ENCODE measurements around the gene PKN2. TPM values are rescaled to one million over a fixed set of nuclear protein-coding genes. Genes with fewer than 3 reads are reported as not detected.

PKN2 gene
- total RNA-seq, 3 donors from 2014 or later = 47.0 to 75.5 (median 60.3) TPM

GRCh38 chr1:88722492-88722891, 38.4 kb downstream of the PKN2 start:
- intact Hi-C loops (cut with DNase I; ENCODE audit: low total_unique reads) = no loop called here
- no peaks in the 10 kb centered on the region for H3K9me3 ChIP-seq
- H3K36me3 ChIP-seq = no peaks in the 10 kb centered on the region
- H3K27ac ChIP-seq = no peak overlapping the region
- H3K4me3 ChIP-seq = no peak overlapping the region
- TF ChIP-seq POLR2AphosphoS5 (IDR thresholded peaks at IDR 0.05) (no peak), POLR2A (IDR thresholded peaks at IDR 0.05) (no peak), CTCF (IDR thresholded peaks at IDR 0.05) (no peak)
- no peaks in the 10 kb centered on the region for H3K27me3 ChIP-seq
- H3K4me1 ChIP-seq = no peaks in the 10 kb centered on the region
- no peak for DNase-seq (ENCODE audit: low spot score in 2 of 2)

GRCh38 chr1:88726697-88727096, 42.6 kb downstream of the PKN2 start:
- no peak for DNase-seq (ENCODE audit: low spot score in 2 of 2)
- Histone ChIP-seq H3K4me1 (no peaks in the 10 kb centered on the region), H3K36me3 (no peaks in the 10 kb centered on the region), H3K9me3 (no peaks in the 10 kb centered on the region), H3K27ac (no peak overlapping the region), H3K27me3 (no peaks in the 10 kb centered on the region), H3K4me3 (no peak overlapping the region)
- intact Hi-C loops (cut with DNase I; ENCODE audit: low total_unique reads) = no loop called here
- TF ChIP-seq POLR2AphosphoS5 (IDR thresholded peaks at IDR 0.05) (no peak), CTCF (IDR thresholded peaks at IDR 0.05) (no peak), POLR2A (IDR thresholded peaks at IDR 0.05) (no peak)

- H3K27ac ChIP-seq = no peak overlapping the region
- intact Hi-C loops (cut with DNase I; ENCODE audit: low total_unique reads) = no loop called here
These were observed 43.1 kb downstream of the PKN2 start for GRCh38 chr1:88727205-88727604.

GRCh38 chr1:88729297-88729696, 45.2 kb downstream of the PKN2 start:
- TF ChIP-seq CTCF (IDR thresholded peaks at IDR 0.05) = no peak
- no peak for TF ChIP-seq POLR2A (IDR thresholded peaks at IDR 0.05)
- TF ChIP-seq POLR2AphosphoS5 (IDR thresholded peaks at IDR 0.05) = no peak
- H3K36me3 ChIP-seq = no peaks in the 10 kb centered on the region
- no peak for DNase-seq (ENCODE audit: low spot score in 2 of 2)
- intact Hi-C loops (cut with DNase I; ENCODE audit: low total_unique reads) = no loop called here
- no peaks in the 10 kb centered on the region for H3K9me3 ChIP-seq
- no peak overlapping the region for H3K4me3 ChIP-seq
- no peaks in the 10 kb centered on the region for H3K4me1 ChIP-seq
- H3K27ac ChIP-seq = no peak overlapping the region
- H3K27me3 ChIP-seq = no peaks in the 10 kb centered on the region

More at GRCh38 chr1:88727205-88727604, 43.1 kb downstream of the PKN2 start:
- H3K9me3 ChIP-seq = no peaks in the 10 kb centered on the region
- TF ChIP-seq POLR2AphosphoS5 (IDR thresholded peaks at IDR 0.05) (no peak), POLR2A (IDR thresholded peaks at IDR 0.05) (no peak), CTCF (IDR thresholded peaks at IDR 0.05) (no peak)
- no peaks in the 10 kb centered on the region for H3K4me1 ChIP-seq
- no peaks in the 10 kb centered on the region for H3K36me3 ChIP-seq
- H3K27me3 ChIP-seq = no peaks in the 10 kb centered on the region
- DNase-seq (ENCODE audit: low spot score in 2 of 2) = no peak
- no peak overlapping the region for H3K4me3 ChIP-seq

- DNase-seq (ENCODE audit: low spot score in 2 of 2) = no peak
- H3K36me3 ChIP-seq = no peaks in the 10 kb centered on the region
- TF ChIP-seq POLR2AphosphoS5 (IDR thresholded peaks at IDR 0.05) (no peak), CTCF (IDR thresholded peaks at IDR 0.05) (no peak), POLR2A (IDR thresholded peaks at IDR 0.05) (no peak)
- no peaks in the 10 kb centered on the region for H3K4me1 ChIP-seq
- H3K9me3 ChIP-seq = peaks cover 3 to 6% of the 10 kb centered on the region in 2 donors
- intact Hi-C loops (cut with DNase I; ENCODE audit: low total_unique reads) = no loop called here
- no peak overlapping the region for H3K27ac ChIP-seq
- no peak overlapping the region for H3K4me3 ChIP-seq
- no peaks in the 10 kb centered on the region for H3K27me3 ChIP-seq
These were observed 46.1 kb downstream of the PKN2 start for GRCh38 chr1:88730132-88730675.

Measured in breast epithelium (tissue), 4 donors.